ENCODE data around the gene ANKRD13A.

DNA sequence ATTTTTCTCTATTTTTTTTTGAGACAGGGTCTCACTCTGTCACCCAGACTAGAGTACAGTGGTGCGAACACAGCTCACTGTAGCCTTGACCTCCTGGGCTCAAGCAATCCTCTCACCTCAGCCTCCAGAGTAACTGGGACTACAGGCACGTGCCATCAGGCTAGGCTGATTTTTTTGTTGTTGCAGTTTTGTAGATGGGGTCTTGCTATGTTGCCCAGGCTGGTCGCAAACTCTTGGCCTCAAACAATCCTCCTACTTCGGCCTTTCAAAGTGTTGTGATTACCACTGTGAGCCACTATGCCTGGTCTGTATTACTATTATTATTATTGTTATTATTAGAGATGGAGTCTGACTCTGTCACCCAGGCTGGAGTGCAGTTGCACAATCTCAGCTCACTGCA lies 26.4 kb upstream of the ANKRD13A start:
- TF ChIP-seq, protein P1, sequence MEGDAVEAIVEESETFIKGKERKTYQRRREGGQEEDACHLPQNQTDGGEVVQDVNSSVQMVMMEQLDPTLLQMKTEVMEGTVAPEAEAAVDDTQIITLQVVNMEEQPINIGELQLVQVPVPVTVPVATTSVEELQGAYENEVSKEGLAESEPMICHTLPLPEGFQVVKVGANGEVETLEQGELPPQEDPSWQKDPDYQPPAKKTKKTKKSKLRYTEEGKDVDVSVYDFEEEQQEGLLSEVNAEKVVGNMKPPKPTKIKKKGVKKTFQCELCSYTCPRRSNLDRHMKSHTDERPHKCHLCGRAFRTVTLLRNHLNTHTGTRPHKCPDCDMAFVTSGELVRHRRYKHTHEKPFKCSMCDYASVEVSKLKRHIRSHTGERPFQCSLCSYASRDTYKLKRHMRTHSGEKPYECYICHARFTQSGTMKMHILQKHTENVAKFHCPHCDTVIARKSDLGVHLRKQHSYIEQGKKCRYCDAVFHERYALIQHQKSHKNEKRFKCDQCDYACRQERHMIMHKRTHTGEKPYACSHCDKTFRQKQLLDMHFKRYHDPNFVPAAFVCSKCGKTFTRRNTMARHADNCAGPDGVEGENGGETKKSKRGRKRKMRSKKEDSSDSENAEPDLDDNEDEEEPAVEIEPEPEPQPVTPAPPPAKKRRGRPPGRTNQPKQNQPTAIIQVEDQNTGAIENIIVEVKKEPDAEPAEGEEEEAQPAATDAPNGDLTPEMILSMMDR (IDR thresholded peaks at IDR 0.05): no peak
- TF ChIP-seq POLR2AphosphoS5 (IDR thresholded peaks at IDR 0.05; ENCODE audit: insufficient read depth in 1 of 2, low read depth in 1 of 2): no peak
- no peak for TF ChIP-seq POLR2A (IDR thresholded peaks at IDR 0.05)

Measured in vagina (tissue), 2 donors.